Superior temporal gyrus (tissue), 1 donor: ENCODE results near the gene PCBP2.
A peak's percentile ranks its signal among the peaks of the same experiment; 100 is the strongest.
"Not testable (repeated sequence)": the region's sequence is repeated elsewhere in the genome, so short reads cannot be mapped to it uniquely, and the experiment has no call there.

Experiments used
- DNase-seq: peaks from one replicate; pipeline ENCODE4 v3.0.0-alpha.2; 2016; ENCODE audit errors: extremely low spot score

The PCBP2 gene

DNA sequence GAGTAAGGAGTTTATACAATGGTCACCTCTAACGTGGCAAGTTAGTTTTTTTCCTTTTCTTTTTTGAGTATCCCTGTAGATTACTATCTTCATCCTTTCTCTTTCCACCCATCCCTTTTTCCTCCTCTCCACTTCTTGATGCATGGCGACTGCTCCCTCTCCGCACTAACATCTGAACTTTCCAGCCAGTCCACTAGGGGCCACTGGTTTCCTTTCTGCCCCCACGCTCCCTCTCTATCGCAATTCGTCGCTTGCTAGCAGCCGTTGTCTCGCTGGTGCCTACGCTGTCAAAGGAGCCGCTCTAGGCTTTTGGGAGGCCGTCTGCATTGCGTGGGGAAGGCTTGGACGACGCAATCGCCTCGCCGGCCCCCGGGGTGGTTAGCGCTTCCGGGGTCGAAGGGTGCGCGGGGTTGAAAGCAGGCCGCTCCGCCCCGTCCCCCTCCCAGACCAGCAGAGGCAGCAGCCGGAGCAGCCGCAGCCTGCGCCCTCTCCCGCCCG is at the start of gene PCBP2:
Gene PCBP2 (plus strand): TSS at position 442 of the 498 bp plus-strand sequence. CDS start 2,699 bp downstream, outside the sequence.
- DNase-seq, result peak; percentile 99

DNA sequence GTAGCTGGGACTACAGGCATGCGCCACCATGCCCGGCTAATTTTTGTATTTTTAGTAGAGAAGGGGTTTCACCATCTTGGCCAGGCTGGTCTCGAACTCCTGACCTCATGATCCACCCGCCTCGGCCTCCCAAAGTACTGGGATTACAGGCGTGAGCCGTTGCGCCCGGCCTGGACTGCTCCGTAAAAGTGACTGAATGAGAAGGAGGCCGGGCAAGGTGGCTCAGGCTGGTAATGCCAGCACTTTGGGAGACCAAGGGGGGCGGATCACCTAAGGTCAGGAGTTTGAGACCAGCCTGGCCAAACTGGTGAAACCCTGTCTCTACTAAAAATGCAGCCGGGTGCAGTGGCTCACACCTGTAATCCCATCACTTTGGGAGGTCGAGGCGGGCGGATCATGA is 49.6 kb upstream of the PCBP2 start:
- DNase-seq, result not testable (repeated sequence)

DNA sequence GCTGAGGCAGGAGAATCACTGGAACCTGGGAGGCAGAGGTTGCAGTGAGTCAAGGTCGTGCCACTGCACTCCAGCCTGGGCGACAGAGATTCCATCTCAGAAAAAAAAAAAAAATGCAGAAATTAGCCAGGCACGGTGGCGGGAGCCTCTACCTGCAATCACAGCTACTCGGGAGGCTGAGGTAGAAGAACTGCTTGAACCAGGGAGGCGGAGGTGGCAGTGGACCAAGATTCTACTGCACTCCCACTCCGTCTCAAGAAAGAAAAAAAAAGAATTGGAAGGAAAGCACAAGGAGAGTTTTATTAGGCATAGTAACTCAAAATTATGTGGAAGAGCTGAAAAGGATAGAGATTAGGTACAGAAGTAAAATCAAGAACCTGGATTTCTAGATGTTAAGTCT is 49.0 kb upstream of the PCBP2 start:
- no peak for DNase-seq

DNA sequence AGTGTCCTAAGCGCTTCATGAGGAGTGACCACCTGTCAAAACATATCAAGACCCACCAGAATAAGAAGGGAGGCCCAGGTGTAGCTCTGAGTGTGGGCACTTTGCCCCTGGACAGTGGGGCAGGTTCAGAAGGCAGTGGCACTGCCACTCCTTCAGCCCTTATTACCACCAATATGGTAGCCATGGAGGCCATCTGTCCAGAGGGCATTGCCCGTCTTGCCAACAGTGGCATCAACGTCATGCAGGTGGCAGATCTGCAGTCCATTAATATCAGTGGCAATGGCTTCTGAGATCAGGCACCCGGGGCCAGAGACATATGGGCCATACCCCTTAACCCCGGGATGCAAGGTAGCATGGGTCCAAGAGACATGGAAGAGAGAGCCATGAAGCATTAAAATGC is 41.0 kb upstream of the PCBP2 start:
- DNase-seq, result no peak

DNA sequence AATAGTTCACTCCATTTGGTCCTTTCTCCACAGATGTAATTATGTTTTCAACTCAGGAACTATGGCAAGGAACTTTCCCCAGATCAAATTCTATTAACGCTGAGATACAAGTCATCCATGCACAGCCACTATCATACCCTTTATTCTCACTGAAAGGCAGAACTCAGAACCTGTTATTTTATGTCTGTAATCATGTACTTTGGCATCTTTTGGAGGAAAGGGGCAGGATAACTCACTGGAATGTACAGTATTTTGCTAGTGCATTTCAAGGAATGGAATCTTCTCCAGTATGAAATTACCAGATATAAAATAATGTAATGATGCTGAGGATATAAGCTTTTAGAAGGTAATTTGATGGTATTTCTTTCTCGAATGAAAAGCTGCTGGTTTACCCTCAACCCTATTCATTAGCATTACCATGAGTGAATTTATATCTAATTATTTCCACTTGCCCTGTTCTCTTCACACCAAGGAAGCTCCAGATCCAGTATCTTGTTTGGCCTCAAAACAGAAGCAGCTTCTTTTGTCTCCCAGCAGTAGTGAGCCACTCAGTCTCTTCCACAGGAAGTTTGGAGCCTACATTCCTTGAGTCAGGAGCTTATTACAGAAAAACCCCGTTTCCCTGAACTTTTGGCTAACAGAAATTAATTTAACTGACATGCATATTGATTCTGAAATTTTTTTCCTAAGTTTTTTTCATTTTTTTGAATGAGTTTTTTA is 38.3 kb upstream of the PCBP2 start:
- no peak for DNase-seq

DNA sequence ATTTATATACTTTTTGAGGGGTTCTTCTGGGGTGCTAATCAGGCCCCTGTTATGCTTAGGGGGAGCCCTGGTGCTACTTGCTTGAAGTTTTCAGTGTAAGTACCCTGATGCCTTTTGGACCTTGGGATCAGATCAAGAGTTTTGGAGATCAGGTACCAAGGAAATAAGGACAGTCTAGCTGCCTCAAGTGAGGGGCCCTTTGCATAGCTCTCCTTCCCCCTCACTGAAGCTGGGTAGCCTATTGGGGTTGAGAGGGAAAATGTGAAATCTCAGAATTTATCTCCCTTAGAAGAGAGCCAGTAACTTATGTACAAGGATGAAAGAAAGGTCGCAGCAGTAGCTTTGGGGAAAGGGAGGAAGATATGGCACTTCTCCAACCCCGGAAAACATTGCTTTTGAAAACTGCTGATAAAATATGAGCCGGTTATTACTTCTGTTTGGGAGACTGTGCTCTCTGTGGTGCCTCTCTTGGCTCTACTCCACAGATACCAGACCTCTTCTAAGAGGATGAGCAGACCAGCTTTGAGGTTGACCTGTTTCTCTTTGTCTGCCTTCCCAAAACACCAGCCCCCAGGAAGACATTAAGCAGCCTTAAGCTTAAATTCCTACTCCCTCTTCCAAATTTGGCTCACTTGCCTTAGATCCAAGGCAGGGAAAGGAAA is 37.0 kb upstream of the PCBP2 start:
- DNase-seq, result no peak

DNA sequence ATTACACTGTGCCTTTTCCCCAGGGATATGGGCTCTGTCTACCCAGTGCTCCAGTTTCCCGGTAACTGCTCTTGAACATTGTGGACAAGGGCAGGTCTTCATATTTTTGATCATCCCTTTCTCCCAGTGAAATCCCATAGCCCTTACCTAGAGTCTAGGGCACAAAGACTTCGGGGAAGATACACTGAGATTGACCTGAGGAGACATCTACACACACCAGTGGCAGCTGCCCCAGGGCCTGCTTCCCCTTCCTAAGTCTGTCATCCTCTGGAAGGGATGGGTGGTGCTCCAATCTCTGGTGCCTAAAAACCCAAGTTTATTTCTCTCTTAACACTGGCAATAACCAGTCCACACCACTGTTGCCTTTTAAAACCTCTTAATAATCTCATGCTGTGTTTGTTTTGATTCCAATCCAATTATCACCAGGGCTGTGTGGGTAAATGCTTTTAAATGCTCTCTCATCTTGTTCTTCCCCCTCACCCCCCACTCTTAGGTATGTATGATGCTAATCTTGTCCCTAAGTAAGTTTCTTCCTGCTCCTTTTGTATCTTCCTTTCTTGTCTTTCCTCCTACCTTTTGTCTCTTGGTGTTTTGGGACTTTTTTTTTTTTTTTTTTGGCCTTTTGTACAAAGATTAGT is 36.0 kb upstream of the PCBP2 start:
- not testable (repeated sequence) for DNase-seq

DNA sequence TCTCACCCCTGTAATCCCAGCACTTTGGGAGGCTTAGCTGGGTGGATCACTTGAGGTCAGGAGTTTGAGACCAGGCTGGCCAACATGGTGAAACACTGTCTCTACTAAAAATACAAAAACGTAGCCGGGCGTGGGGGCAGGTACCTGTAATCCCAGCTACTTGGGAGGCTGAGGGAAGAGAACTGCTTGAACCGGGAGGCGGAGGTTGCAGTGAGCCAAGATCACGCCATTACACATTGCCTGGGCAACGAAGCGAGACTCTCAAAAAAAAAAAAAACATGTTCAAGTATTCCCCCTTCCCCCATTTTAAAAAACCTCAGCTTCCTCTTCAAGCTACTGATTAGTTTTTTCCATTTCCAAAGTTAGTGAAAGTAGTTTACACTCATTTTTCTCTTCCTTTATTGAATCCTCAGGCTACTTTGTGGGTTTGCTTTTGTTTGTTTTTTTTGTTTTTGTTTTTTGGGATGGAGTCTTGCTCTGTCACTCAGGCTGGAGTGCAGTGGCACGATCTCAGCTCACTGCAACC is 34.5 kb upstream of the PCBP2 start:
- DNase-seq, result not testable (repeated sequence)

DNA sequence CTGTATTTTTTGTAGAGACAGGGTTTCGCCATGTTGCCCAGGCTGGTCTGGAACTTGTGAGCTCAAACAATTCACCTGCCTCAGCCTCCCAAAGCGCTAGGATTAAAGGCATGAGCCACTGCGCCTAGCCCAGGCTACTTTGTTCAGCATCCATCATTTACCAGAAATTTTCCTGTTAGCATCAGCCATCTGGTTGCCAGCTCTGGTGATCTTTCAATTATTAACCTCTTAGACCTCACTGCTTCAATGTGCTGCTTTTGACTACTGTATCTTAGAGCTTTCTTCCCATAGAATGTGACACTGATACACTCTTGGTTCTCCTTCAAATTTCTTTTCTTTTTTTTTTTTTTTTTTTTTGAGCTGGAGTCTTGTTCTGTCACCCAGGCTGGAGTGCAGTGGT is 33.7 kb upstream of the PCBP2 start:
- DNase-seq, result no peak

DNA sequence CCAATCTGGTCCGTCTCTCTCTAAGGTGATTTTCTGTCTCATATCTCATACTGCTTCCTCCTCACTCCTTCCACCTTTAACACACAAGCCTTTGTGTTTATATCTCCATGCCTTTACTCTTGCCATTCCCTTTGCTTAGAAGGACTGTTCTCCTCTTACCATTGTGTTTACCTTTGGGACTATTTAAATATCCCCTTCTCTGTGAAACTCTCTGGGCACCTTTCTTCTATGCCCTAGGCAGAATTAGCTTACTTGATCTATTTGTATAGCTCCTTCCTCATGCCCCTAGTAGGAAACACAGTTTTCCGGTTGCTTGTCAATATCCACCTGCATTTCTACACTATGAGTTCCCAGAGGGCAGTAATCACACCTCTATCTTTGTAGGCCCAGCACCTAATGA is 32.1 kb upstream of the PCBP2 start:
- no peak for DNase-seq

DNA sequence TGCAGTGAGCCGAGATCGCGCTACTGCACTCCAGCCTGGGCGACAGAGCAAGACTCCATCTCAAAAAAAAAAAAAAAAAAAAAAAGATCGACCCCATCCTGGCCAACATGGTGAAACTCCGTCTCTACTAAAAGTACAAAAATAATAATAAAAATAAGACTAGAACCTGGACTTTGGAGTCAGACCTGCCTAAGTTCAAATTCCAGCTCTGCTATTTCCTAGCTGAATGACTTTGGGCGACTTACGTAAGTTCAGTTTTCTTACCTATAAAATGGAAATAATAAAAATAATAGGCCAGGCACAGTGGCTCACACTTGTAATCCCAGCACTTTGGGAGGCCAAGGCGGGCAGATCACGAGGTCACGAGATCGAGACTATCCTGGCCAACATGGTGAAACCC is 29.7 kb upstream of the PCBP2 start:
- not testable (repeated sequence) for DNase-seq

DNA sequence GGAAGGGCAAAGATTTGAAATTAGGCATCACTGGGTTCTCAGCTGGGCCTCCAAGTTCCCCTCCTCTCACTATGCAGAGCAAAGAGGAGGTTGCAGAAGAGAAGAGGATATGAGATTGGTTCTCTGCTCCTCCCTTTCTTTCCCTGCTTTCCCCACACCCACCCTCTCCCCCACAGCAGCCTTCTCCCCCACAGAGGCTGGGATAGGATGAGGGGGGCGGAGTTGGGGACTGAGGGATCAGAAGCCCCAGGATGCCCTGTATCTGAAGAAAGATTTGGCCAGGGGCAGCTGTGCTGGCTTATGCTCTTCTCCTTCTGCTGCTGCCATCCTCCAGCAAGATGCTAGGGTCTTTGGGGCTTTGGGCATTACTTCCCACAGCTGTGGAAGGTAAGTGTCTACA is 28.3 kb upstream of the PCBP2 start, which contains the start of gene AMHR2:
Gene AMHR2 (plus strand): TSS at position 259 of the 400 bp plus-strand sequence. CDS start 80 bp downstream, at position 339.
- no peak for DNase-seq

DNA sequence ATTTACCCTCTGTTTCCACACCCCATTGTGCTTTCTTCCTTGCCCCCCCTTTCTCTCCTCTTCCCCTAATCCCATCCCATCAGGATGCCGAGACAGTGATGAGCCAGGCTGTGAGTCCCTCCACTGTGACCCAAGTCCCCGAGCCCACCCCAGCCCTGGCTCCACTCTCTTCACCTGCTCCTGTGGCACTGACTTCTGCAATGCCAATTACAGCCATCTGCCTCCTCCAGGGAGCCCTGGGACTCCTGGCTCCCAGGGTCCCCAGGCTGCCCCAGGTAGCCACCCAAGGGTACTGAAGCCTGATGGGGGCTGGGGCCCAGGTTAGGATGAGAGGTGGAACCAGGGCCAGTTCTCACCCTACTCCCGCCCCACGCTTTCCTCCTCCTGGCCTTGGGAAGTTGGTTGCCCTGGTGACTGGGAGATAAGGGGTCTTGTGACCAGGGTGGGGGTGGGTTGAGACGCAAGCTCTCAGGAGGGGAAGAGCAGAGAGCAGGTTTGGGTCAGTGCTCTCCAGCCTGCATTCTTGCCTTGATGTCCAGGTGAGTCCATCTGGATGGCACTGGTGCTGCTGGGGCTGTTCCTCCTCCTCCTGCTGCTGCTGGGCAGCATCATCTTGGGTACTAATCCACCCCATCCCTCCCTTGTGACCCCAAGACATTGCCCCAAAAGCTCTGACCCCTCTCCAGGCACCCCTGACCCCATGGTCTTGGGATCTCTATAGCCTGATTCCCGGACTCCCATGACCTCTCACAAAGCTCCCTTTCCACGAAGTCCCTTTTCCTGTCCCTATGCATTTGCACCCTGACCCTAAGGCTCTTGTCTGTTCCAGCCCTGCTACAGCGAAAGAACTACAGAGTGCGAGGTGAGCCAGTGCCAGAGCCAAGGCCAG is 27.0 kb upstream of the PCBP2 start:
- no peak for DNase-seq

DNA sequence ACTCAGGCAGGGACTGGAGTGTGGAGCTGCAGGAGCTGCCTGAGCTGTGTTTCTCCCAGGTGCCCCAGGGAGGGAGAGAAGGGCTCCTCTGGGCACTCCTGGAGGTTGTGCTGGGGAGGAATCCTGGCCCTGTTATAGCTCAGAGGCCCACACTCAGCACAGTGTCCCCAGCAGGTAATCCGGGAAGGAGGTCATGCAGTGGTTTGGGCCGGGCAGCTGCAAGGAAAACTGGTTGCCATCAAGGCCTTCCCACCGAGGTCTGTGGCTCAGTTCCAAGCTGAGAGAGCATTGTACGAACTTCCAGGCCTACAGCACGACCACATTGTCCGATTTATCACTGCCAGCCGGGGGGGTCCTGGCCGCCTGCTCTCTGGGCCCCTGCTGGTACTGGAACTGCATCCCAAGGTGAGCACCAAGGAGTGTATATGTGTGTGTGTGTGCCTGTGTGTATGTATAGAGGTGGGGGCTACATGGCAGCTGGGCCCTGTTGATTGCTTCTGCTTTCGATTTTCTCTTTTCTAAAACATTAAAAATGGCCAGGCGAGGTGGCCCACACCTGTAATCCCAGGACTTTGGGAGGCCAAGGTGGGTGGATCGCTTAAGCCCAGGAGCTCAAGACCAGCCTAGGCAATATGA is 26.3 kb upstream of the PCBP2 start:
- DNase-seq, result no peak

DNA sequence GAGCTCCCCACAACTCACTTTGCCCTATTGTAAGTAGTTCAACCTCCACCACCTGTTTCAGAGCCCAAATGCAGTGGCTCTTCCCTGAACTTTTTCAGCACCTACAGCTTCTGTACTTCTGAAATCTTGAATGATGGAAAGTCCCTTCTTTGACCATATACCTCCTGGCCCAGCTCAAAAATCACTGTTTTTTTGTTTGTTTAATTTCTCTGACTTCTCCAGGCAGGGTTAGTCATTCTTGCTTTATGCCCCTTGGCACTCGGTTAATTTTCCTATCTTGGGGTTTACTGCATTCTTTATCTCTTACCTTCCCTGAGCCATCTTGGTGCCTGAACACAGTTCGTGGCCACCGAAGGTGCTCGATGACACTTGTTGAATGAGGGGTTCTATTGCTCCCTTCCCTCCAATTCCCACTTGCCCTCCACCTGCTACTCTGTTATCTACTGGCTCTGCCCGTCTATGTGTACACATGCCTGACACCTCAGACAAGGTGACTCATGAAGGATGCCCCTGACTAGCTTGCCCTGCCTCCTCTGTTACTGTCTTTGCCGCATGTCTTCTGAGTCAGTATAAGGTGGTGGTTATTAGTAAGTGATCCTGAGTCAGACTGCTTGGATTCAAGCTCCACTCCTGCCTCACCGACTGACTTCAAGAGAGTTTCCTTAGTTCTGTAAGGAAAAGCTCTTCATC is 23.9 kb upstream of the PCBP2 start:
- no peak for DNase-seq

DNA sequence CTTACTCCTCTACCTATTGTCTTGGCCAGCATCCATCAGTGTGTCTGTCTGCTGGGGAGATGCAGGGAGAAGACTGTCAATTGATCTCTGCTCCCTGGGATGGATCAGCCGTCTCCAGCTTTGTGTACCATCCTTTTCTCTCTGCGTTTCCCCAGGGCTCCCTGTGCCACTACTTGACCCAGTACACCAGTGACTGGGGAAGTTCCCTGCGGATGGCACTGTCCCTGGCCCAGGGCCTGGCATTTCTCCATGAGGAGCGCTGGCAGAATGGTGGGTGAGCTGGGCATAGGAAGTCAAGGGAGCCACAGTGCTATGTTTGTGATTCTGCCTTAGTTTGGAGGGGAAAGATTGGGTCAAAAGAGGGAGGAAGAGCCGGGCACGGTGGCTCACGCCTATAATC is 23.2 kb upstream of the PCBP2 start:
- DNase-seq, result no peak

DNA sequence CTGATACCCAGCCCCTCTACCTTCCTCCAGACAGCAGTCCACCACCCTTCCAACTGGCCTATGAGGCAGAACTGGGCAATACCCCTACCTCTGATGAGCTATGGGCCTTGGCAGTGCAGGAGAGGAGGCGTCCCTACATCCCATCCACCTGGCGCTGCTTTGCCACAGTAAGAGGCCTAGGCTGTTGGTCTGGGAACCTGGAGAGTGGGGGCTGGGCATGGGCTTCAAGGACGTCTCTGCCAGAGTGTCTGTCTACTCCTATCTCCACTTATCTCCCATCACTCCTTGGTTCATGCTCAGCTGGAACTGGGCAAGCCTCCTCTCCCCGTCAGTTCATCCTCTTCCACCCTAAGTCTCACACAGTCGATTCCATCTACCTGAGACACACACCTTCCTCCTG is 21.8 kb upstream of the PCBP2 start:
- no peak for DNase-seq

DNA sequence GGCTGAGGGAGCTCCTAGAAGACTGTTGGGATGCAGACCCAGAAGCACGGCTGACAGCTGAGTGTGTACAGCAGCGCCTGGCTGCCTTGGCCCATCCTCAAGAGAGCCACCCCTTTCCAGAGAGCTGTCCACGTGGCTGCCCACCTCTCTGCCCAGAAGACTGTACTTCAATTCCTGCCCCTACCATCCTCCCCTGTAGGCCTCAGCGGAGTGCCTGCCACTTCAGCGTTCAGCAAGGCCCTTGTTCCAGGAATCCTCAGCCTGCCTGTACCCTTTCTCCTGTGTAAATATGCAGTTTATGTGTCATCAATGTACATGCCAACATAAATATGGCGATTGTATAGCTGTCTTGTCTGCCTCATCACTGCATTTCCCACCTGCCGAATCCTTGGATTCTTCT is 20.7 kb upstream of the PCBP2 start:
- no peak for DNase-seq

DNA sequence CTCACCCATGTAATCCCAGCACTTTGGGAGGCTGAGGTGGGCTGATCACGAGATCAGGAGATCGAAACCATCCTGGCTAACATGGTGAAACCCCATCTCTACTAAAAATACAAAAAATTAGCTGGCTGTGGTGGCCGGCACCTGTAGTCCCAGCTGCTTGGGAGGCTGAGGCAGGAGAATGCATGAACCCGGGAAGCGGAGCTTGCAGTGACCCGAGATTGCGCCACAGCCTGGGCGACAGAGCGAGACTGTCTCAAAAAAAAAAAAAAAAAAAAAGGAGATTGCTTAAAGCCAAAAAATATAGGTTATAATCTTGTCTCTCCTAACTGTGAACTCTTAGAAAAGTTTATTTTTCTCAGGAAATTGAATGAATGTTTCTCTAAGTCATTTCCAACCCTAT is 16.6 kb upstream of the PCBP2 start:
- not testable (repeated sequence) for DNase-seq

DNA sequence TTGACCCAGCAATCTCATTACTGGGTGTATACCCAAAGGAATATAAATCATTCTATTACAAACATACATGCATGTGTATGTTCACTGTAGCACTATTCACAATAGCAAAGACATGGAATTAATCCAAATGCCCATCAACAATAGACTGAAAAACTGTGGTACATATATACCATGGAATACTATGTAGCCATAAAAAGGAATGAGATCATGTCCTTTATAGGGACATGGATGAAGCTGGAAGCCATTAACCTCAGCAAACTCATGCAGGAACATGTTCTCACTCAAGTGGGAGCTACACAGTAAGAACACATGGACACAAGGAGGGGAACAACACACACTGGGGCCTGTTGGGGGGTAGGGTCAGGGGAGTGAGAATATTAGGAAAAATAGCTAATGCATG is 12.3 kb upstream of the PCBP2 start:
- DNase-seq, result not testable (repeated sequence)
